Measurements from ENCODE around the gene B4GALT2.

DNA sequence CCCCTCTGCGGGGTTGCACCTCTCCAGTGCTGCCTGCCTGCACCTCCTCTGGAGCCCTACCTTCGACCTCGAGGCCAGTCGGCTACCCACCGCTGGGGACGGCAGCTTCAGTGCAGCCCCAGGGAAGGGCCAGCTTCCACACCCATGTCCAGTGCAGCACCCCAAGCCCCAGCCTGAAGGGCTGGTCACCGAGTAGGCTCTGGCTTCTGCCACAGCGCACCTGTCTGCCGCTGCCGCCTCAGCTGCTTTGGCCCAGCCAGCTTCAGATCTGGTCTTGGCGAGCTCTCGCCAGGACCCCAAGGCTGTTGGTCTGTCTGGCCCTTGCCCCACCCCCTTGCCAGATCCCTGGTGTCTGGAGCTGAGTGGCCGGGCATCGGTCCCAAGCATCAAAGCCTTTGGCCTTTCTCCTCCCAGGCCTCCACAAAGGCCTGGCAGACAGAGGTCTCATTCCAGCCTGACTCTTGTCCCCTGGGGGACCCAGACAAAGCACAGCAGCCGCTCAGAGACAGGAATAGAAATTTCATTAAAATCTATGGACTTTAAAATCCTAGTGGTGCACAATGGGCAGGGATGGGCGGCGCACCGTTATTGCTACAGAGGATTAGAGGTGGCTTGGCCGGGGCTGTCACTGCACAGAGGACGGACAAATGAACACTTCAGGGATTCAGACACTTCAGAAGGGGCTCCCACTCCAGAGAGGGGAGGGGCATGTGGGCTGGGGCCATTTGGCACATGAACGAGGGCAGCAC lies 17.1 kb downstream of the B4GALT2 start:
- TF ChIP-seq, protein P1, sequence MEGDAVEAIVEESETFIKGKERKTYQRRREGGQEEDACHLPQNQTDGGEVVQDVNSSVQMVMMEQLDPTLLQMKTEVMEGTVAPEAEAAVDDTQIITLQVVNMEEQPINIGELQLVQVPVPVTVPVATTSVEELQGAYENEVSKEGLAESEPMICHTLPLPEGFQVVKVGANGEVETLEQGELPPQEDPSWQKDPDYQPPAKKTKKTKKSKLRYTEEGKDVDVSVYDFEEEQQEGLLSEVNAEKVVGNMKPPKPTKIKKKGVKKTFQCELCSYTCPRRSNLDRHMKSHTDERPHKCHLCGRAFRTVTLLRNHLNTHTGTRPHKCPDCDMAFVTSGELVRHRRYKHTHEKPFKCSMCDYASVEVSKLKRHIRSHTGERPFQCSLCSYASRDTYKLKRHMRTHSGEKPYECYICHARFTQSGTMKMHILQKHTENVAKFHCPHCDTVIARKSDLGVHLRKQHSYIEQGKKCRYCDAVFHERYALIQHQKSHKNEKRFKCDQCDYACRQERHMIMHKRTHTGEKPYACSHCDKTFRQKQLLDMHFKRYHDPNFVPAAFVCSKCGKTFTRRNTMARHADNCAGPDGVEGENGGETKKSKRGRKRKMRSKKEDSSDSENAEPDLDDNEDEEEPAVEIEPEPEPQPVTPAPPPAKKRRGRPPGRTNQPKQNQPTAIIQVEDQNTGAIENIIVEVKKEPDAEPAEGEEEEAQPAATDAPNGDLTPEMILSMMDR (IDR thresholded peaks at IDR 0.05), result no peak
- TF ChIP-seq EZH2 (IDR thresholded peaks at IDR 0.05; ENCODE audit: borderline replicate concordance, insufficient read depth, low read depth, low read length, poor library complexity, severe bottlenecking), result no peak
